Measurements from ENCODE around the gene ANKRD39.

The ANKRD39 gene

GRCh38 chr2:96824079-96824870 lies 33.5 kb downstream of the ANKRD39 start:
- no peak for DNase-seq
- H3K27me3 ChIP-seq (replicated peaks; ENCODE audit: insufficient read depth, low read length), result no peaks in the 10 kb centered on the region

GRCh38 chr2:96823198-96823597 lies 34.6 kb downstream of the ANKRD39 start:
- Histone ChIP-seq H3K27ac (ENCODE audit: low read length) (no peak overlapping the region), H3K4me2 (ENCODE audit: low read depth, low read length) (no peak overlapping the region), H4K20me1 (ENCODE audit: insufficient read depth, low read length) (0 out of 2 replicates have a peak, but pooled peaks cover 7% of the 10 kb centered on the region), H3F3A (ENCODE audit: insufficient read depth, low read length) (peaks cover 6% of the 10 kb centered on the region; the same call in 1 of the 2 replicates), H2AFZ (ENCODE audit: low read length) (no peak overlapping the region), H3K9ac (ENCODE audit: low read length) (no peak overlapping the region), H3K79me2 (ENCODE audit: low read length) (peaks cover 77% of the 10 kb centered on the region), H3K36me3 (replicated peaks; ENCODE audit: insufficient read depth, low read length) (peaks cover 7% of the 10 kb centered on the region), H3K9me3 (replicated peaks; ENCODE audit: insufficient read depth, low read length) (no peaks in the 10 kb centered on the region), H3K9me2 (replicated peaks; ENCODE audit: insufficient read depth, low read length) (no peaks in the 10 kb centered on the region), H3K4me1 (ENCODE audit: low read length) (peaks cover 11% of the 10 kb centered on the region; the same call in 1 of the 2 replicates), H3K27me3 (replicated peaks; ENCODE audit: insufficient read depth, low read length) (no peaks in the 10 kb centered on the region), H3K4me3 (ENCODE audit: low read length) (no peak overlapping the region)
- TF ChIP-seq EZH2 (optimal IDR thresholded peaks at IDR 0.05; ENCODE audit: low read depth, low read length), result no peak
- TF ChIP-seq EZH2phosphoT487 (IDR thresholded peaks at IDR 0.05; ENCODE audit: low read length), result no peak
- TF ChIP-seq CTCF (IDR thresholded peaks at IDR 0.05; ENCODE audit: low read length), result no peak
- DNase-seq, result no peak

More at GRCh38 chr2:96824079-96824870, 33.5 kb downstream of the ANKRD39 start:
- no peak for TF ChIP-seq EZH2phosphoT487 (IDR thresholded peaks at IDR 0.05; ENCODE audit: low read length)
- TF ChIP-seq EZH2 (optimal IDR thresholded peaks at IDR 0.05; ENCODE audit: low read depth, low read length), result no peak
- TF ChIP-seq CTCF (IDR thresholded peaks at IDR 0.05; ENCODE audit: low read length), result no peak
- peaks cover 6% of the 10 kb centered on the region; the same call in 1 of the 2 replicates for H3F3A ChIP-seq (ENCODE audit: insufficient read depth, low read length)
- no peak overlapping the region for H3K4me3 ChIP-seq (ENCODE audit: low read length)
- no peaks in the 10 kb centered on the region for H3K9me3 ChIP-seq (replicated peaks; ENCODE audit: insufficient read depth, low read length)
- 0 out of 2 replicates have a peak, but pooled peaks cover 7% of the 10 kb centered on the region for H4K20me1 ChIP-seq (ENCODE audit: insufficient read depth, low read length)
- H3K79me2 ChIP-seq (ENCODE audit: low read length), result peaks cover 66% of the 10 kb centered on the region
- 0 out of 2 replicates have a peak, but pooled peaks cover 8% of the 10 kb centered on the region for H3K4me1 ChIP-seq (ENCODE audit: low read length)
- no peak overlapping the region for H3K4me2 ChIP-seq (ENCODE audit: low read depth, low read length)
- no peaks in the 10 kb centered on the region for H3K9me2 ChIP-seq (replicated peaks; ENCODE audit: insufficient read depth, low read length)
- no peak overlapping the region for H2AFZ ChIP-seq (ENCODE audit: low read length)
- H3K27ac ChIP-seq (ENCODE audit: low read length), result no peak overlapping the region
- H3K9ac ChIP-seq (ENCODE audit: low read length), result no peak overlapping the region
- H3K36me3 ChIP-seq (replicated peaks; ENCODE audit: insufficient read depth, low read length), result peaks cover 11% of the 10 kb centered on the region

- H3K27ac ChIP-seq (ENCODE audit: low read length), result no peak overlapping the region
- H3K79me2 ChIP-seq (ENCODE audit: low read length), result peaks cover 79% of the 10 kb centered on the region
- H3K9ac ChIP-seq (ENCODE audit: low read length), result no peak overlapping the region
Measured at GRCh38 chr2:96822786-96823185, 35.0 kb downstream of the ANKRD39 start.

More at GRCh38 chr2:96822786-96823185, 35.0 kb downstream of the ANKRD39 start:
- Histone ChIP-seq H2AFZ (ENCODE audit: low read length) (no peak overlapping the region), H3K9me2 (replicated peaks; ENCODE audit: insufficient read depth, low read length) (no peaks in the 10 kb centered on the region), H3K27me3 (replicated peaks; ENCODE audit: insufficient read depth, low read length) (no peaks in the 10 kb centered on the region), H4K20me1 (ENCODE audit: insufficient read depth, low read length) (0 out of 2 replicates have a peak, but pooled peaks cover 7% of the 10 kb centered on the region), H3K4me2 (ENCODE audit: low read depth, low read length) (no peak overlapping the region), H3K36me3 (replicated peaks; ENCODE audit: insufficient read depth, low read length) (peaks cover 7% of the 10 kb centered on the region), H3F3A (ENCODE audit: insufficient read depth, low read length) (peaks cover 6% of the 10 kb centered on the region; the same call in 1 of the 2 replicates), H3K4me3 (ENCODE audit: low read length) (no peak overlapping the region), H3K4me1 (ENCODE audit: low read length) (peaks cover 14% of the 10 kb centered on the region; the same call in 1 of the 2 replicates), H3K9me3 (replicated peaks; ENCODE audit: insufficient read depth, low read length) (no peaks in the 10 kb centered on the region)
- TF ChIP-seq EZH2 (optimal IDR thresholded peaks at IDR 0.05; ENCODE audit: low read depth, low read length) (no peak), CTCF (IDR thresholded peaks at IDR 0.05; ENCODE audit: low read length) (no peak), EZH2phosphoT487 (IDR thresholded peaks at IDR 0.05; ENCODE audit: low read length) (no peak)
- DNase-seq, result no peak
